IMR-90 (cell line): ENCODE results near the gene FBLN1. TPM values are rescaled to one million over a fixed set of nuclear protein-coding genes. Genes with fewer than 3 reads are reported as not detected.

Source experiments
- ATAC-seq: fragments of 200-7000 bp; cut with Tn5 transposase; 2 replicates; pipeline ENCODE4 v1.9.1; 2020; ENCODE audit warnings: low read depth, mild to moderate bottlenecking, moderate library complexity
- BruUV-seq: library from RNA; stranded (reverse); fragments of 400-500 nt; replicated peaks from 2 replicates; lab custom pipeline; 2021; lab: Mats Ljungman, UMichigan
- CTCF ChIA-PET: fragments of 300-600 bp; formaldehyde crosslinking; extraction: SDS; loops from one replicate; lab custom pipeline; 2021; ENCODE audit warnings: antibody characterized with exemption; lab: Yijun Ruan, JAX
- POLR2A ChIA-PET: fragments of 300-600 bp; sonication (Branson Sonifier 250); formaldehyde crosslinking; loops from one replicate; lab custom pipeline; 2022; ENCODE audit warnings: antibody characterized with exemption; ENCODE audit not compliant: unreplicated experiment; lab: Charles Lee
- DNase-seq: peaks from one replicate; pipeline ENCODE4 v3.0.0; 2013
- H2AFZ ChIP-seq: replicated peaks from 2 replicates; pipeline ENCODE3; 2013; ENCODE audit warnings: low read length, mild to moderate bottlenecking; ENCODE audit not compliant: poor library complexity
- H2AK5ac ChIP-seq: 2 replicates; pipeline ENCODE4 v1.6.1; 2013; ENCODE audit warnings: low read depth, low read length, inconsistent platforms
- H2AK9ac ChIP-seq: replicated peaks from 2 replicates; pipeline ENCODE3; 2013; ENCODE audit warnings: mild to moderate bottlenecking, low read depth, low read length, moderate library complexity; ENCODE audit not compliant: poor library complexity
- H2BK120ac ChIP-seq: 2 replicates; pipeline ENCODE4 v1.6.1; 2013; ENCODE audit warnings: low read depth, low read length, inconsistent platforms
- H2BK15ac ChIP-seq: 3 replicates; pipeline ENCODE4 v1.6.1; 2013; ENCODE audit warnings: low read depth, low read length, inconsistent platforms
- H2BK20ac ChIP-seq: 2 replicates; pipeline ENCODE4 v1.6.1; 2013; ENCODE audit warnings: low read depth, mild to moderate bottlenecking, inconsistent platforms, low read length, moderate library complexity
- H2BK5ac ChIP-seq: 2 replicates; pipeline ENCODE4 v1.6.1; 2013; ENCODE audit warnings: mild to moderate bottlenecking, low read depth, low read length, inconsistent platforms; ENCODE audit not compliant: poor library complexity, severe bottlenecking
- H3K14ac ChIP-seq: replicated peaks from 2 replicates; pipeline ENCODE4 v1.6.1; 2013; ENCODE audit warnings: low read depth, low read length, inconsistent platforms
- H3K18ac ChIP-seq: 2 replicates; pipeline ENCODE4 v1.6.1; 2013; ENCODE audit warnings: low read depth, low read length, control low read depth
- H3K23ac ChIP-seq: 2 replicates; pipeline ENCODE4 v1.6.1; 2013; ENCODE audit warnings: low read depth, low read length, inconsistent platforms
- H3K27ac ChIP-seq: 2 replicates; pipeline ENCODE4 v1.5.1; 2013; ENCODE audit warnings: mild to moderate bottlenecking, control low read depth, low read length; ENCODE audit not compliant: insufficient read depth
- H3K27me3 ChIP-seq: 2 replicates; pipeline ENCODE4 v1.6.1; 2013; ENCODE audit warnings: low read length; ENCODE audit not compliant: control insufficient read depth, insufficient read depth
- H3K36me3 ChIP-seq: 2 replicates; pipeline ENCODE4 v1.6.1; 2013; ENCODE audit warnings: low read length, mixed read lengths; ENCODE audit not compliant: control insufficient read depth, insufficient read depth
- H3K4ac ChIP-seq: 2 replicates; pipeline ENCODE4 v1.6.1; 2013; ENCODE audit warnings: low read depth, low read length, inconsistent platforms
- H3K4me1 ChIP-seq: 2 replicates; pipeline ENCODE4 v1.6.1; 2013; ENCODE audit warnings: low read length, mixed read lengths; ENCODE audit not compliant: control insufficient read depth, insufficient read depth
- H3K4me2 ChIP-seq: 2 replicates; pipeline ENCODE4 v1.6.1; 2013; ENCODE audit warnings: low read depth, mild to moderate bottlenecking, control low read depth, low read length, moderate library complexity
- H3K4me3 ChIP-seq: 2 replicates; pipeline ENCODE4 v1.5.1; 2013; ENCODE audit warnings: low read depth, mild to moderate bottlenecking, control low read depth, low read length, moderate library complexity; ENCODE audit not compliant: insufficient read depth
- H3K56ac ChIP-seq: 2 replicates; pipeline ENCODE4 v1.6.1; 2013; ENCODE audit warnings: low read length, inconsistent platforms; ENCODE audit not compliant: insufficient read depth; ENCODE audit errors: extremely low read depth
- H3K79me1 ChIP-seq, 2 experiments: 2 replicates each; pipeline ENCODE4 v1.6.1; 2013; ENCODE audit warnings: low read length in 2 of 2, inconsistent platforms in 1 of 2, low read depth in 1 of 2
- H3K9ac ChIP-seq: 2 replicates; pipeline ENCODE4 v1.6.1; 2013; ENCODE audit warnings: low read depth, low read length, control low read depth
- H3K9me1 ChIP-seq: 2 replicates; pipeline ENCODE4 v1.6.1; 2013; ENCODE audit warnings: low read length, inconsistent platforms; ENCODE audit not compliant: insufficient read depth
- H3K9me3 ChIP-seq: 2 replicates; pipeline ENCODE4 v1.6.1; 2013; ENCODE audit warnings: low read length; ENCODE audit not compliant: control insufficient read depth, insufficient read depth
- H4K20me1 ChIP-seq: 2 replicates; pipeline ENCODE4 v1.6.1; 2013; ENCODE audit warnings: low read length, inconsistent platforms; ENCODE audit not compliant: insufficient read depth
- H4K5ac ChIP-seq: 2 replicates; pipeline ENCODE4 v1.6.1; 2013; ENCODE audit warnings: mild to moderate bottlenecking, low read depth, low read length, control low read depth
- H4K8ac ChIP-seq, 2 experiments: 2 replicates each; pipeline ENCODE4 v1.6.1; 2013; ENCODE audit warnings: low read depth in 2 of 2, low read length in 2 of 2, control low read depth in 1 of 2, inconsistent platforms in 1 of 2
- H4K91ac ChIP-seq: 2 replicates; pipeline ENCODE4 v1.6.1; 2013; ENCODE audit warnings: low read depth, low read length, inconsistent platforms; ENCODE audit not compliant: insufficient read depth
- ELK1 ChIP-seq: fragments of 150-350 bp; IDR thresholded peaks from 2 replicates; pipeline ENCODE4 v1.6.1; 2016; ENCODE audit warnings: low read depth, mild to moderate bottlenecking, low read length, moderate library complexity, borderline replicate concordance
- FOS ChIP-seq: fragments of 150-350 bp; IDR thresholded peaks from 2 replicates; pipeline ENCODE4 v1.6.1; 2016; ENCODE audit warnings: low read depth, low read length
- MAZ ChIP-seq: IDR thresholded peaks from 2 replicates; pipeline ENCODE4 v1.6.1; 2012; ENCODE audit warnings: low read depth, mild to moderate bottlenecking, low read length, improper control_type of control experiment, moderate library complexity, borderline replicate concordance
- RCOR1 ChIP-seq: IDR thresholded peaks from 2 replicates; pipeline ENCODE4 v1.6.1; 2012; ENCODE audit warnings: mild to moderate bottlenecking, low read length, improper control_type of control experiment; ENCODE audit not compliant: insufficient replicate concordance
- WGBS, 2 experiments: methylation state at CpG; one replicate each; pipeline versions ENCODE4 v1.1.5 to v1.1.7; 2013; ENCODE audit warnings: missing lambda C conversion rate in 2 of 2; ENCODE audit not compliant: insufficient read length in 1 of 2; ENCODE audit errors: extremely low coverage in 2 of 2; 5-methylcytosine and 5-hydroxymethylcytosine counted together
- dilution Hi-C: fragments of 300-500 bp; cut with HindIII; formaldehyde crosslinking; loops from one replicate; pipeline ENCODE4 v1.14.3; 2018; ENCODE audit warnings: low sequenced_read_pairs; ENCODE audit not compliant: unreplicated experiment
- in situ Hi-C: fragments of 300-500 bp; cut with MboI; formaldehyde crosslinking; loops from 3 replicates; pipeline ENCODE4 v1.14.3; 2019; ENCODE audit warnings: low sequenced_read_pairs, inconsistent platforms, mixed read lengths
- intact Hi-C: fragments of 100-400 bp; cut with micrococcal nuclease; formaldehyde crosslinking; loops from 2 replicates; pipeline ENCODE4 v1.10.0; 2022
- polyA plus RNA-seq, 3 experiments: library from polyadenylated mRNA; depleted of rRNA; stranded (reverse); fragments of >200 nt; gene quantifications; 2 replicates each; pipeline ENCODE4 v1.2.3, GENCODE V29; 2012; ENCODE audit warnings: low replicate concordance in 1 of 3
- total RNA-seq: library from RNA; depleted of rRNA; stranded (reverse); fragments of >200 nt; gene quantifications from 2 replicates; pipeline ENCODE4 v1.2.3, GENCODE V29; 2012

FBLN1 gene
- total and polyA plus RNA-seq, 2 of the 4 experiments (the other 2 are of a cell fraction) = 11.3 to 87.9 TPM

- no peak for TF ChIP-seq FOS
Observed at GRCh38 chr22:45476814-45477213, 25.9 kb upstream of the FBLN1 start (continued).

GRCh38 chr22:45477366-45478107 lies 25.1 kb upstream of the FBLN1 start:
- no TSS peak for BruUV-seq
- peak overlapping the region; percentile 96 for H3K4ac ChIP-seq
- no peaks in the 10 kb centered on the region for H3K79me1 ChIP-seq
- H2BK15ac ChIP-seq = peak overlapping the region; percentile 87; the same call in 2 of the 3 replicates
- no peak overlapping the region for H2AFZ ChIP-seq
- H2AK5ac ChIP-seq = peak overlapping the region; percentile 98
- 100% methylated on average over 3 of the region's 7 CpGs; no CpG with 5 or more reads in 1 of the 2 experiments for WGBS, 2 experiments
- peak overlapping the region; percentile 81 for H2BK5ac ChIP-seq
- ChIA-PET CTCF (interaction anchor here (0.6 to 0.7 kb wide), 2 partner anchors 72 to 153 kb away, joined by 3 to 4 read pairs; no protein-coding TSS in a partner anchor), POLR2A (no interaction called here)
- no peaks in the 10 kb centered on the region for H3K36me3 ChIP-seq
- dilution Hi-C loops = no loop called here
- in situ Hi-C loops = no loop called here
- ATAC-seq (no peak), DNase-seq (no peak)
- H3K4me3 ChIP-seq = no peak overlapping the region
- peaks cover 14% of the 10 kb centered on the region for H3K9me1 ChIP-seq
- H3K4me1 ChIP-seq = peaks cover 22% of the 10 kb centered on the region
- H4K91ac ChIP-seq = peak overlapping the region; percentile 93
- peak overlapping the region; percentile 97 for H2BK120ac ChIP-seq
- peak overlapping the region; percentile 85 for H3K18ac ChIP-seq
- H3K9me3 ChIP-seq = peaks cover 3% of the 10 kb centered on the region; the same call in 1 of the 2 replicates
- H3K4me2 ChIP-seq = no peak overlapping the region
- peak overlapping the region; percentile 74 for H3K27ac ChIP-seq
- H4K8ac ChIP-seq = peak overlapping the region; percentile 69 to 77
- H3K56ac ChIP-seq = peak overlapping the region; percentile 46; the same call in 1 of the 2 replicates
- peak overlapping the region; percentile 57 for H2AK9ac ChIP-seq
- no peak for TF ChIP-seq ELK1
- no peak for TF ChIP-seq MAZ
- TF ChIP-seq FOS = no peak
- peak; percentile 64 for TF ChIP-seq RCOR1
- H3K9ac ChIP-seq = no peak overlapping the region
- peak overlapping the region; percentile 80 for H3K14ac ChIP-seq
- peak overlapping the region; percentile 64 for H3K23ac ChIP-seq
- intact Hi-C loops = loop anchor here (2.0 kb wide), 1 partner anchor 19 kb away; no protein-coding TSS in a partner anchor
- no peaks in the 10 kb centered on the region for H4K20me1 ChIP-seq
- peak overlapping the region; percentile 55 for H4K5ac ChIP-seq
- H2BK20ac ChIP-seq = peak overlapping the region; percentile 98
- no peaks in the 10 kb centered on the region for H3K27me3 ChIP-seq
